Erythroblast (primary cell): ENCODE results near the gene DDIT4.

Experiments used
- GATA1 ChIP-seq: IDR thresholded peaks from 2 replicates; pipeline ENCODE4 v1.6.1; 2011; ENCODE audit warnings: low read depth, mild to moderate bottlenecking, control low read depth, low read length, moderate library complexity
- POLR2A ChIP-seq: IDR thresholded peaks from 2 replicates; pipeline ENCODE4 v1.6.1; 2011; ENCODE audit warnings: mild to moderate bottlenecking, low read length

- no peak for TF ChIP-seq POLR2A
- no peak for TF ChIP-seq GATA1
These were observed 32.6 kb downstream of the DDIT4 start for GRCh38 chr10:72306215-72306760.
